Measurements from ENCODE around the gene TET1.

- peak; percentile 88 for TF ChIP-seq CTCF (conservative IDR thresholded peaks at IDR 0.05; ENCODE audit: low read depth, low read length)
- no peak for TF ChIP-seq EZH2 (IDR thresholded peaks at IDR 0.05; ENCODE audit: low read length, unreplicated experiment)
- TF ChIP-seq EZH2phosphoT487 (IDR thresholded peaks at IDR 0.05; ENCODE audit: borderline replicate concordance, low read length): no peak
Measured at GRCh38 chr10:68550747-68551411, 9.3 kb upstream of the TET1 start.
